SK-N-SH treated with all-trans-retinoic acid at 6 μM for 48 hours (cell line): ENCODE measurements around the gene TRAF6.

Source experiments
- ATAC-seq: fragments of 200-7000 bp; cut with Tn5 transposase; 3 replicates; pipeline ENCODE4 v1.9.1; 2020; ENCODE audit warnings: mild to moderate bottlenecking, moderate library complexity
- BACH2 ChIP-seq: fragments of 250-450 bp; sonication (Bioruptor Pico); IDR thresholded peaks from 2 replicates; pipeline ENCODE4 v1.9.0; 2021; ENCODE audit warnings: mild to moderate bottlenecking, borderline replicate concordance
- CSDC2 ChIP-seq: fragments of 250-450 bp; sonication (Bioruptor Pico); IDR thresholded peaks from 2 replicates; pipeline ENCODE4 v1.5.0; 2020; ENCODE audit warnings: mild to moderate bottlenecking, moderate library complexity
- ESRRG ChIP-seq: fragments of 250-450 bp; sonication (Bioruptor Pico); IDR thresholded peaks from 2 replicates; pipeline ENCODE4 v1.6.1; 2021; ENCODE audit warnings: mild to moderate bottlenecking
- GLIS3 ChIP-seq: fragments of 250-450 bp; sonication (Bioruptor Pico); IDR thresholded peaks from 2 replicates; pipeline ENCODE4 v1.5.0; 2020; ENCODE audit warnings: mild to moderate bottlenecking, moderate library complexity
- ISL1 ChIP-seq: fragments of 250-450 bp; sonication (Bioruptor Pico); IDR thresholded peaks from 2 replicates; pipeline ENCODE4 v2.1.2; 2022; ENCODE audit warnings: mild to moderate bottlenecking, moderate library complexity
- OSR1 ChIP-seq: fragments of 250-450 bp; sonication (Bioruptor Pico); IDR thresholded peaks from 2 replicates; pipeline ENCODE4 v1.8.0; 2022; ENCODE audit warnings: moderate library complexity, mild to moderate bottlenecking, inconsistent platforms
- PATZ1 ChIP-seq: fragments of 250-450 bp; sonication (Bioruptor Pico); IDR thresholded peaks from 2 replicates; pipeline ENCODE4 v1.8.0; 2020; ENCODE audit warnings: mild to moderate bottlenecking, moderate library complexity, borderline replicate concordance
- POU6F1 ChIP-seq: fragments of 250-450 bp; sonication (Bioruptor Pico); IDR thresholded peaks from 2 replicates; pipeline ENCODE4 v1.8.0; 2021; ENCODE audit warnings: low read depth, mild to moderate bottlenecking, moderate library complexity, borderline replicate concordance
- RARB ChIP-seq: fragments of 250-450 bp; sonication (Bioruptor Pico); IDR thresholded peaks from 2 replicates; pipeline ENCODE4 v1.8.0; 2021; ENCODE audit warnings: mild to moderate bottlenecking, moderate library complexity
- TCF4 ChIP-seq: fragments of 250-450 bp; sonication (Bioruptor Pico); IDR thresholded peaks from 2 replicates; pipeline ENCODE4 v1.8.0; 2021; ENCODE audit warnings: mild to moderate bottlenecking, moderate library complexity, borderline replicate concordance
- TOX ChIP-seq: fragments of 250-450 bp; sonication (Bioruptor Pico); IDR thresholded peaks from 2 replicates; pipeline ENCODE4 v1.8.0; 2021; ENCODE audit warnings: mild to moderate bottlenecking, moderate library complexity, borderline replicate concordance
- ZC3H10 ChIP-seq: fragments of 250-450 bp; sonication (Bioruptor Pico); IDR thresholded peaks from 2 replicates; pipeline ENCODE4 v1.5.1; 2021; ENCODE audit warnings: mild to moderate bottlenecking, moderate library complexity
- ZFP3 ChIP-seq: fragments of 250-450 bp; sonication (Bioruptor Pico); IDR thresholded peaks from 2 replicates; pipeline ENCODE4 v1.5.0; 2020; ENCODE audit warnings: mild to moderate bottlenecking, moderate library complexity
- ZFP30 ChIP-seq: fragments of 450-650 bp; formaldehyde crosslinking; IDR thresholded peaks from 2 replicates; pipeline ENCODE4 v1.5.0; 2022; ENCODE audit warnings: mild to moderate bottlenecking, moderate library complexity
- ZNF565 ChIP-seq: fragments of 450-650 bp; formaldehyde crosslinking; conservative IDR thresholded peaks from 2 replicates; pipeline ENCODE4 v1.5.0; 2020; ENCODE audit warnings: low read depth, mild to moderate bottlenecking, moderate library complexity
- ZNF70 ChIP-seq: fragments of 450-650 bp; formaldehyde crosslinking; IDR thresholded peaks from 2 replicates; pipeline ENCODE4 v1.5.0; 2020; ENCODE audit warnings: mild to moderate bottlenecking, moderate library complexity
- ZNF8 ChIP-seq: fragments of 450-650 bp; formaldehyde crosslinking; IDR thresholded peaks from 2 replicates; pipeline ENCODE4 v1.5.0; 2020; ENCODE audit warnings: mild to moderate bottlenecking, moderate library complexity
- TF ChIP-seq, protein P1 (sequence below): fragments of 250-450 bp; sonication (Bioruptor Pico); IDR thresholded peaks from 2 replicates; pipeline ENCODE4 v1.5.0; 2020; ENCODE audit warnings: mild to moderate bottlenecking, moderate library complexity

Gene TRAF6

GRCh38 chr11:36462321-36462720 is 47.8 kb downstream of the TRAF6 start:
- TF ChIP-seq ZNF8 (CRISPR knock-in tag) (no peak), ESRRG (CRISPR knock-in tag) (no peak), TOX (CRISPR knock-in tag) (no peak), CSDC2 (no peak), RARB (CRISPR knock-in tag) (no peak), POU6F1 (CRISPR knock-in tag) (no peak), ZC3H10 (CRISPR knock-in tag) (no peak), TCF4 (CRISPR knock-in tag) (no peak), ISL1 (CRISPR knock-in tag) (no peak), ZNF565 (CRISPR knock-in tag) (no peak), GLIS3 (CRISPR knock-in tag) (no peak)
- TF ChIP-seq, protein P1, sequence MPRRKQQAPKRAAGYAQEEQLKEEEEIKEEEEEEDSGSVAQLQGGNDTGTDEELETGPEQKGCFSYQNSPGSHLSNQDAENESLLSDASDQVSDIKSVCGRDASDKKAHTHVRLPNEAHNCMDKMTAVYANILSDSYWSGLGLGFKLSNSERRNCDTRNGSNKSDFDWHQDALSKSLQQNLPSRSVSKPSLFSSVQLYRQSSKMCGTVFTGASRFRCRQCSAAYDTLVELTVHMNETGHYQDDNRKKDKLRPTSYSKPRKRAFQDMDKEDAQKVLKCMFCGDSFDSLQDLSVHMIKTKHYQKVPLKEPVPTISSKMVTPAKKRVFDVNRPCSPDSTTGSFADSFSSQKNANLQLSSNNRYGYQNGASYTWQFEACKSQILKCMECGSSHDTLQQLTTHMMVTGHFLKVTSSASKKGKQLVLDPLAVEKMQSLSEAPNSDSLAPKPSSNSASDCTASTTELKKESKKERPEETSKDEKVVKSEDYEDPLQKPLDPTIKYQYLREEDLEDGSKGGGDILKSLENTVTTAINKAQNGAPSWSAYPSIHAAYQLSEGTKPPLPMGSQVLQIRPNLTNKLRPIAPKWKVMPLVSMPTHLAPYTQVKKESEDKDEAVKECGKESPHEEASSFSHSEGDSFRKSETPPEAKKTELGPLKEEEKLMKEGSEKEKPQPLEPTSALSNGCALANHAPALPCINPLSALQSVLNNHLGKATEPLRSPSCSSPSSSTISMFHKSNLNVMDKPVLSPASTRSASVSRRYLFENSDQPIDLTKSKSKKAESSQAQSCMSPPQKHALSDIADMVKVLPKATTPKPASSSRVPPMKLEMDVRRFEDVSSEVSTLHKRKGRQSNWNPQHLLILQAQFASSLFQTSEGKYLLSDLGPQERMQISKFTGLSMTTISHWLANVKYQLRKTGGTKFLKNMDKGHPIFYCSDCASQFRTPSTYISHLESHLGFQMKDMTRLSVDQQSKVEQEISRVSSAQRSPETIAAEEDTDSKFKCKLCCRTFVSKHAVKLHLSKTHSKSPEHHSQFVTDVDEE = no peak
- no peak for ATAC-seq

DNA sequence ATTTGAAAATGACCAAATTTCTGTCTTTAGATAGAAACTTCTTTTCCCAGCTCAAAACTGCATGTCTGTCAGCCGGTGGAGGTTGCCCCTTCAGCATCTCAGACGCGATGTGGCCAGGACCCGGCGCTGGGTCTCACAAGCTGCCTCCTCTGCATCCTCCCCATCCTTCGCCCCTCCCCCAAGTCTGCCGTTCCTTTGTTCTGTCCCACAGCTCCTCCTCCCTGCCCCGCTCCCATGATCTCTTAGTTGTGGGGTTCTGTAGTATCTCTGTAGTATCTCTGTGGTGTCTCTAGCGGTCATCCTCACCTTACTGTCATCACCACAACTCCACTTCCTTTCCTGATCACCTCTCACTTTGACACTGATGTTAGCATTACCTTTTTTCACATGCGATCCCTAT is 49.9 kb downstream of the TRAF6 start:
- no peak for ATAC-seq
- no peak for TF ChIP-seq ESRRG (CRISPR knock-in tag)
- TF ChIP-seq ZFP3 (CRISPR knock-in tag) = no peak
- no peak for TF ChIP-seq BACH2 (CRISPR knock-in tag)
- no peak for TF ChIP-seq CSDC2
- TF ChIP-seq ZNF70 (CRISPR knock-in tag) = no peak
- no peak for TF ChIP-seq PATZ1 (CRISPR knock-in tag)
- TF ChIP-seq TCF4 (CRISPR knock-in tag) = no peak
- TF ChIP-seq POU6F1 (CRISPR knock-in tag) = no peak
- TF ChIP-seq, all 23 proteins: peak for 0

- no peak for ATAC-seq
- no peak for TF ChIP-seq PATZ1 (CRISPR knock-in tag)
- no peak for TF ChIP-seq ESRRG (CRISPR knock-in tag)
- TF ChIP-seq POU6F1 (CRISPR knock-in tag) = no peak
- no peak for TF ChIP-seq CSDC2
- TF ChIP-seq, protein P1 = no peak
- TF ChIP-seq ZNF565 (CRISPR knock-in tag) = no peak
- TF ChIP-seq ZFP30 = no peak
- TF ChIP-seq TCF4 (CRISPR knock-in tag) = no peak
- TF ChIP-seq OSR1 (CRISPR knock-in tag) = no peak
- no peak for TF ChIP-seq ZNF70 (CRISPR knock-in tag)
- no peak for TF ChIP-seq ISL1 (CRISPR knock-in tag)
Observed at GRCh38 chr11:36459046-36459445, 51.0 kb downstream of the TRAF6 start.
